ENCODE data around the gene IMPDH2.

GRCh38 chr3:48997102-48997635, 32.0 kb downstream of the IMPDH2 start:
- TF ChIP-seq GABPA (IDR thresholded peaks at IDR 0.05; ENCODE audit: low read depth) (no peak), CTCF (IDR thresholded peaks at IDR 0.05; ENCODE audit: insufficient read depth, low read length) (no peak), POLR2AphosphoS5 (IDR thresholded peaks at IDR 0.05; ENCODE audit: low read depth) (no peak), REST (IDR thresholded peaks at IDR 0.05; ENCODE audit: insufficient replicate concordance, low read depth) (no peak)

Data from HL-60 (cell line).